Measurements from ENCODE around the gene AVEN. TPM values are rescaled to one million over a fixed set of nuclear protein-coding genes. Genes with fewer than 3 reads are reported as not detected.

AVEN gene
- total and polyA plus RNA-seq, 12 donors = 6.9 to 22.9 (median 13.7) TPM

DNA sequence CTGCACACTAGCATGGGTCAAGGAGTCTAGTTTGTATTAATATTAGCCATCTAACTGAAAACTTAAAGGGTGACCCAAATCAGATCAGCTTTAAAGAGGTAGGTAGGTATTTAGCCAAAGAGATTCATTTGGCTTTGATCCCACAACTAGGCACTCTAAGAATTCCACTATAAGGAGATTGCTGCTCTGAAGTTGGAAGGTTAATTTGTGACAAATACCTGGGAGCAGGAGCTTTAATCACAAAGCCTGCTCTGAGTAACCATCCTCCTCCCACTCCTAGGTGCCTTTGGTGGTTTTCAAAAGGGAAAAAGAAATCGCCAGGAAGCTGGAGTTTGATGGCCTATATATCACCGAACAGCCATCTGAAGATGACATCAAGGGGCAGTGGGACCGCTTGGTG is 191.0 kb downstream of the AVEN start:
- no peaks in the 10 kb centered on the region for H3K27me3 ChIP-seq
- H3K9me3 ChIP-seq (replicated peaks in 1 of 3) = no peaks in the 10 kb centered on the region
- intact Hi-C loops (cut with DNase I) = no loop called here
- H3K27ac ChIP-seq = no peak overlapping the region
- no peaks in the 10 kb centered on the region for H3K4me1 ChIP-seq (replicated peaks in 1 of 2)
- no peak for DNase-seq
- no peak overlapping the region for H3K4me3 ChIP-seq
- no peak for TF ChIP-seq POLR2A (IDR thresholded peaks at IDR 0.05)
- TF ChIP-seq, protein P1, sequence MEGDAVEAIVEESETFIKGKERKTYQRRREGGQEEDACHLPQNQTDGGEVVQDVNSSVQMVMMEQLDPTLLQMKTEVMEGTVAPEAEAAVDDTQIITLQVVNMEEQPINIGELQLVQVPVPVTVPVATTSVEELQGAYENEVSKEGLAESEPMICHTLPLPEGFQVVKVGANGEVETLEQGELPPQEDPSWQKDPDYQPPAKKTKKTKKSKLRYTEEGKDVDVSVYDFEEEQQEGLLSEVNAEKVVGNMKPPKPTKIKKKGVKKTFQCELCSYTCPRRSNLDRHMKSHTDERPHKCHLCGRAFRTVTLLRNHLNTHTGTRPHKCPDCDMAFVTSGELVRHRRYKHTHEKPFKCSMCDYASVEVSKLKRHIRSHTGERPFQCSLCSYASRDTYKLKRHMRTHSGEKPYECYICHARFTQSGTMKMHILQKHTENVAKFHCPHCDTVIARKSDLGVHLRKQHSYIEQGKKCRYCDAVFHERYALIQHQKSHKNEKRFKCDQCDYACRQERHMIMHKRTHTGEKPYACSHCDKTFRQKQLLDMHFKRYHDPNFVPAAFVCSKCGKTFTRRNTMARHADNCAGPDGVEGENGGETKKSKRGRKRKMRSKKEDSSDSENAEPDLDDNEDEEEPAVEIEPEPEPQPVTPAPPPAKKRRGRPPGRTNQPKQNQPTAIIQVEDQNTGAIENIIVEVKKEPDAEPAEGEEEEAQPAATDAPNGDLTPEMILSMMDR (IDR thresholded peaks at IDR 0.05) = no peak
- H3K36me3 ChIP-seq (replicated peaks in 1 of 2) = no peaks in the 10 kb centered on the region
- 89 to 99% (median 93%) methylated on average over 3 of the region's 3 CpGs for WGBS, 4 donors

DNA sequence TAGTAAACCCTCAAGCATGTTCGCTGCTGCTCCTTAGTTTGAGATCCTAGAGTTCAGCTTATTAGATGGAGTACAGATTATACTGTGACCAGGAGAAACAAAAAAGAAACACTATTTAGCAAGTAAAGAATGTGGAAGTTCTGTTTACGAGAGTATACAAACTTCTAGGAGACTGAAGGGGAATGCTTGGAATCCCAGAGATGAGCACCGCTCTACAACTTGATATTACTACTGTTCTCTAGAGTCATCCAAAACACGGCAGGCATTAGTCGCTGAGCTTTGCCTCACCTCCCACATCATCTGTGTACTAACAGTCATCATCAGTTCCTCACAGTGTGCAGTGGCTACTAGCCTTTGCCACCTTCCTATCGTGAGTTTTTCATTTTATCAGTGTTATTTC is 192.1 kb downstream of the AVEN start:
- Histone ChIP-seq H3K36me3 (replicated peaks in 1 of 2) (no peaks in the 10 kb centered on the region), H3K27ac (no peak overlapping the region), H3K4me1 (replicated peaks in 1 of 2) (no peaks in the 10 kb centered on the region), H3K9me3 (replicated peaks in 1 of 3) (no peaks in the 10 kb centered on the region), H3K27me3 (no peaks in the 10 kb centered on the region), H3K4me3 (no peak overlapping the region)
- no peak for TF ChIP-seq POLR2A (IDR thresholded peaks at IDR 0.05)
- TF ChIP-seq, protein P1 (IDR thresholded peaks at IDR 0.05) = no peak
- intact Hi-C loops (cut with DNase I) = no loop called here
- 84 to 87% (median 85%) methylated on average over 6 of the region's 6 CpGs for WGBS, 4 donors
- DNase-seq = no peak

DNA sequence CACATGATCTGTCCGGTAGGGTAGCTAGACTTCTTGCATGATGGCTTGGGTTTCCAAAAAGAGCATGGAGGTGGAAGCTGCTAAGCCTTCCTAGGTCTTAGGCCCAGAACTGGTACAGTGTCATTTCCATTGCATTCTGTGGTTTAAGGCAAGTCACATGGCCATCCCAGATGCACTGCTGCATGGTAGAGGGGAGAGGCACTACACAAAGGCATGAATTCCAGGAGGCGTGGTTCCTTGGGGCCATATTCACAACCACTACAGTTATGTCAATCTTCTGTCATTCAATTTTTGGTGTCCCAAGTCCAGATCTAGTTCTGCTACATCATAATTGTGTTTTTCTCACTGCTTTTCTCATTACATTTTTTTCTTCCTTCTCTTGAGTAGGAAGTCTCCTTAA is 192.9 kb downstream of the AVEN start:
- Histone ChIP-seq H3K4me1 (replicated peaks in 1 of 2) (no peaks in the 10 kb centered on the region), H3K36me3 (replicated peaks in 1 of 2) (no peaks in the 10 kb centered on the region), H3K27me3 (no peaks in the 10 kb centered on the region), H3K4me3 (no peak overlapping the region), H3K9me3 (replicated peaks in 1 of 3) (no peaks in the 10 kb centered on the region), H3K27ac (no peak overlapping the region)
- DNase-seq = no peak
- WGBS, 4 donors = 96 to 100% (median 97%) methylated on average over 2 of the region's 2 CpGs
- intact Hi-C loops (cut with DNase I) = no loop called here
- TF ChIP-seq, protein P1 (IDR thresholded peaks at IDR 0.05) = no peak
- no peak for TF ChIP-seq POLR2A (IDR thresholded peaks at IDR 0.05)

DNA sequence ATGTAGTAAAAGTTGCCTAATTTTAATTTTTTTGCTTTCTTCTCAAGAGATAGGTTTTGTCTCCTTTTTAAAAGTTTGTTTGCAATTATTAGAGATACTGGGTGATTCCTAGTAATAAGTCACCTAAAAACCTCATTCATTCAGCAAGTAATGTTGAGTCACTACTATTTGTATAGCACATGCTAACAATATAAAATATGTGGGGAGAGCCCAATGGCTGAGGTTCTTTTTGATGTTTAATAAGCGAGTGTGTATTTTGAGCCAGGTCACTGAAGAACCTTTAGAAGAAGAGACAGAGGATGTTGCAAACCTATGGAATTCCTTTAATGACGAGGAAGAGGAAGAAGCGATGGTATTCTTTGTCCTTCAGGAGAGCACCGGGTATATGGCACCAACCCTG is 194.4 kb downstream of the AVEN start:
- intact Hi-C loops (cut with DNase I) = no loop called here
- no peak overlapping the region for H3K4me3 ChIP-seq

More for the DNA sequence above, 194.4 kb downstream of the AVEN start:
- TF ChIP-seq, protein P1 (IDR thresholded peaks at IDR 0.05) = no peak
- TF ChIP-seq POLR2A (IDR thresholded peaks at IDR 0.05) = no peak
- no peak overlapping the region for H3K27ac ChIP-seq
- H3K36me3 ChIP-seq (replicated peaks in 1 of 2) = no peaks in the 10 kb centered on the region
- WGBS, 4 donors = 88 to 96% (median 94%) methylated on average over 4 of the region's 4 CpGs
- H3K27me3 ChIP-seq = no peaks in the 10 kb centered on the region
- H3K4me1 ChIP-seq (replicated peaks in 1 of 2) = no peaks in the 10 kb centered on the region
- H3K9me3 ChIP-seq (replicated peaks in 1 of 3) = no peaks in the 10 kb centered on the region
- DNase-seq = no peak
